Measurements from ENCODE around the gene ZNF500.

The ZNF500 gene

GRCh38 chr16:4737545-4737944, 29.4 kb downstream of the ZNF500 start:
- H3K9ac ChIP-seq (ENCODE audit: low read length) = no peak overlapping the region
- H3K36me3 ChIP-seq (replicated peaks; ENCODE audit: insufficient read depth, low read length) = no peaks in the 10 kb centered on the region
- H3K4me2 ChIP-seq (ENCODE audit: low read depth, low read length) = no peak overlapping the region
- H3F3A ChIP-seq (ENCODE audit: insufficient read depth, low read length) = peaks cover 4% of the 10 kb centered on the region
- no peak for DNase-seq
- no peaks in the 10 kb centered on the region for H4K20me1 ChIP-seq (ENCODE audit: insufficient read depth, low read length)
- H3K9me3 ChIP-seq (replicated peaks; ENCODE audit: insufficient read depth, low read length) = no peaks in the 10 kb centered on the region
- no peak overlapping the region for H2AFZ ChIP-seq (ENCODE audit: low read length)
- no peak for TF ChIP-seq EZH2phosphoT487 (IDR thresholded peaks at IDR 0.05; ENCODE audit: low read length)
- peaks cover 6% of the 10 kb centered on the region for H3K79me2 ChIP-seq (ENCODE audit: low read length)
- H3K27ac ChIP-seq (ENCODE audit: low read length) = no peak overlapping the region
- no peaks in the 10 kb centered on the region for H3K9me2 ChIP-seq (replicated peaks; ENCODE audit: insufficient read depth, low read length)
- no peaks in the 10 kb centered on the region for H3K27me3 ChIP-seq (replicated peaks; ENCODE audit: insufficient read depth, low read length)
- H3K4me1 ChIP-seq (ENCODE audit: low read length) = peaks cover 5% of the 10 kb centered on the region; the same call in 1 of the 2 replicates
- no peak overlapping the region for H3K4me3 ChIP-seq (ENCODE audit: low read length)

- no peak overlapping the region for H3K27ac ChIP-seq (ENCODE audit: low read length)
- no peak for DNase-seq
- H3K4me2 ChIP-seq (ENCODE audit: low read depth, low read length) = no peak overlapping the region
- H3K27me3 ChIP-seq (replicated peaks; ENCODE audit: insufficient read depth, low read length) = no peaks in the 10 kb centered on the region
- peaks cover 4% of the 10 kb centered on the region for H3F3A ChIP-seq (ENCODE audit: insufficient read depth, low read length)
- H3K4me1 ChIP-seq (ENCODE audit: low read length) = peaks cover 5% of the 10 kb centered on the region; the same call in 1 of the 2 replicates
- H3K79me2 ChIP-seq (ENCODE audit: low read length) = peaks cover 6% of the 10 kb centered on the region
- no peak overlapping the region for H3K9ac ChIP-seq (ENCODE audit: low read length)
- no peaks in the 10 kb centered on the region for H4K20me1 ChIP-seq (ENCODE audit: insufficient read depth, low read length)
- TF ChIP-seq EZH2phosphoT487 (IDR thresholded peaks at IDR 0.05; ENCODE audit: low read length) (no peak), EZH2 (optimal IDR thresholded peaks at IDR 0.05; ENCODE audit: low read depth, low read length) (no peak)
- TF ChIP-seq, protein P1, sequence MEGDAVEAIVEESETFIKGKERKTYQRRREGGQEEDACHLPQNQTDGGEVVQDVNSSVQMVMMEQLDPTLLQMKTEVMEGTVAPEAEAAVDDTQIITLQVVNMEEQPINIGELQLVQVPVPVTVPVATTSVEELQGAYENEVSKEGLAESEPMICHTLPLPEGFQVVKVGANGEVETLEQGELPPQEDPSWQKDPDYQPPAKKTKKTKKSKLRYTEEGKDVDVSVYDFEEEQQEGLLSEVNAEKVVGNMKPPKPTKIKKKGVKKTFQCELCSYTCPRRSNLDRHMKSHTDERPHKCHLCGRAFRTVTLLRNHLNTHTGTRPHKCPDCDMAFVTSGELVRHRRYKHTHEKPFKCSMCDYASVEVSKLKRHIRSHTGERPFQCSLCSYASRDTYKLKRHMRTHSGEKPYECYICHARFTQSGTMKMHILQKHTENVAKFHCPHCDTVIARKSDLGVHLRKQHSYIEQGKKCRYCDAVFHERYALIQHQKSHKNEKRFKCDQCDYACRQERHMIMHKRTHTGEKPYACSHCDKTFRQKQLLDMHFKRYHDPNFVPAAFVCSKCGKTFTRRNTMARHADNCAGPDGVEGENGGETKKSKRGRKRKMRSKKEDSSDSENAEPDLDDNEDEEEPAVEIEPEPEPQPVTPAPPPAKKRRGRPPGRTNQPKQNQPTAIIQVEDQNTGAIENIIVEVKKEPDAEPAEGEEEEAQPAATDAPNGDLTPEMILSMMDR (IDR thresholded peaks at IDR 0.05; ENCODE audit: low read length) = no peak
- no peaks in the 10 kb centered on the region for H3K36me3 ChIP-seq (replicated peaks; ENCODE audit: insufficient read depth, low read length)
- no peak overlapping the region for H3K4me3 ChIP-seq (ENCODE audit: low read length)
- H2AFZ ChIP-seq (ENCODE audit: low read length) = no peak overlapping the region
- H3K9me2 ChIP-seq (replicated peaks; ENCODE audit: insufficient read depth, low read length) = no peaks in the 10 kb centered on the region
- H3K9me3 ChIP-seq (replicated peaks; ENCODE audit: insufficient read depth, low read length) = no peaks in the 10 kb centered on the region
Observed at GRCh38 chr16:4736546-4736945, 30.4 kb downstream of the ZNF500 start.

- peak overlapping the region; percentile 97 for H2AFZ ChIP-seq (ENCODE audit: low read length)
- peaks cover 5% of the 10 kb centered on the region; the same call in 1 of the 2 replicates for H3K4me1 ChIP-seq (ENCODE audit: low read length)
- H3K36me3 ChIP-seq (replicated peaks; ENCODE audit: insufficient read depth, low read length) = no peaks in the 10 kb centered on the region
- H3K9me2 ChIP-seq (replicated peaks; ENCODE audit: insufficient read depth, low read length) = no peaks in the 10 kb centered on the region
- H3K27me3 ChIP-seq (replicated peaks; ENCODE audit: insufficient read depth, low read length) = no peaks in the 10 kb centered on the region
- H3K9ac ChIP-seq (ENCODE audit: low read length) = peak overlapping the region; percentile 81
- H3K9me3 ChIP-seq (replicated peaks; ENCODE audit: insufficient read depth, low read length) = no peaks in the 10 kb centered on the region
- DNase-seq = peak; percentile 87
- peak overlapping the region; percentile 86 for H3K4me2 ChIP-seq (ENCODE audit: low read depth, low read length)
- H3F3A ChIP-seq (ENCODE audit: insufficient read depth, low read length) = peaks cover 4% of the 10 kb centered on the region
- H3K27ac ChIP-seq (ENCODE audit: low read length) = peak overlapping the region; percentile 63; the same call in 1 of the 2 replicates
- peak overlapping the region; percentile 87 for H3K4me3 ChIP-seq (ENCODE audit: low read length)
- TF ChIP-seq, protein P1 (IDR thresholded peaks at IDR 0.05; ENCODE audit: low read length) = no peak
- no peak for TF ChIP-seq EZH2 (optimal IDR thresholded peaks at IDR 0.05; ENCODE audit: low read depth, low read length)
- no peak for TF ChIP-seq EZH2phosphoT487 (IDR thresholded peaks at IDR 0.05; ENCODE audit: low read length)
- no peaks in the 10 kb centered on the region for H4K20me1 ChIP-seq (ENCODE audit: insufficient read depth, low read length)
- H3K79me2 ChIP-seq (ENCODE audit: low read length) = peaks cover 6% of the 10 kb centered on the region
Observed at GRCh38 chr16:4734730-4735535, 32.0 kb downstream of the ZNF500 start.

Data from MM.1S (cell line).